Measurements from ENCODE around the gene IGIP.

IGIP gene

GRCh38 chr5:140131967-140132409, 6.3 kb downstream of the IGIP start:
- H3K4me3 ChIP-seq (replicated peaks; ENCODE audit: insufficient read depth, low read length), result no peak overlapping the region
- H3K27ac ChIP-seq (replicated peaks), result no peak overlapping the region
- TF ChIP-seq GABPA (IDR thresholded peaks at IDR 0.05; ENCODE audit: low read depth) (no peak), SPI1 (IDR thresholded peaks at IDR 0.05; ENCODE audit: borderline replicate concordance, low read depth) (peak; percentile 73; the same call in 1 of the 2 replicates), POLR2AphosphoS5 (IDR thresholded peaks at IDR 0.05; ENCODE audit: low read depth) (no peak), REST (IDR thresholded peaks at IDR 0.05; ENCODE audit: insufficient replicate concordance, low read depth) (no peak)
- peak in 1 of 2 experiments; percentile 12 for DNase-seq (ENCODE audit: low read depth in 1 of 2, low spot score in 1 of 2)
- no peaks in the 10 kb centered on the region for H3K27me3 ChIP-seq (ENCODE audit: insufficient read depth, poor library complexity, severe bottlenecking)

GRCh38 chr5:140133514-140134167, 7.9 kb downstream of the IGIP start:
- TF ChIP-seq POLR2AphosphoS5 (IDR thresholded peaks at IDR 0.05; ENCODE audit: low read depth) (no peak), CTCF (IDR thresholded peaks at IDR 0.05; ENCODE audit: insufficient read depth, low read length) (no peak), SPI1 (IDR thresholded peaks at IDR 0.05; ENCODE audit: borderline replicate concordance, low read depth) (no peak), REST (IDR thresholded peaks at IDR 0.05; ENCODE audit: insufficient replicate concordance, low read depth) (no peak), GABPA (IDR thresholded peaks at IDR 0.05; ENCODE audit: low read depth) (no peak)
- no peak for DNase-seq (ENCODE audit: low read depth in 1 of 2, low spot score in 1 of 2)
- Histone ChIP-seq H3K4me3 (replicated peaks; ENCODE audit: insufficient read depth, low read length) (no peak overlapping the region), H3K27me3 (ENCODE audit: insufficient read depth, poor library complexity, severe bottlenecking) (no peaks in the 10 kb centered on the region), H3K27ac (replicated peaks) (no peak overlapping the region)

GRCh38 chr5:140134277-140134935, 8.7 kb downstream of the IGIP start:
- Histone ChIP-seq H3K27me3 (ENCODE audit: insufficient read depth, poor library complexity, severe bottlenecking) (no peaks in the 10 kb centered on the region), H3K4me3 (replicated peaks; ENCODE audit: insufficient read depth, low read length) (no peak overlapping the region), H3K27ac (replicated peaks) (no peak overlapping the region)
- DNase-seq (ENCODE audit: low read depth in 1 of 2, low spot score in 1 of 2), result no peak
- TF ChIP-seq SPI1 (IDR thresholded peaks at IDR 0.05; ENCODE audit: borderline replicate concordance, low read depth) (no peak), POLR2AphosphoS5 (IDR thresholded peaks at IDR 0.05; ENCODE audit: low read depth) (no peak), GABPA (IDR thresholded peaks at IDR 0.05; ENCODE audit: low read depth) (no peak), REST (IDR thresholded peaks at IDR 0.05; ENCODE audit: insufficient replicate concordance, low read depth) (no peak), CTCF (IDR thresholded peaks at IDR 0.05; ENCODE audit: insufficient read depth, low read length) (no peak)
